ENCODE results near the gene NUPR1. TPM values are rescaled to one million over a fixed set of nuclear protein-coding genes. Genes with fewer than 3 reads are reported as not detected.
"Not testable (repeated sequence)": the region's sequence is repeated elsewhere in the genome, so short reads cannot be mapped to it uniquely, and the experiment has no call there.

The NUPR1 gene
- polyA plus RNA-seq, 1 donor from 2014 or later, result not detected

- no peak overlapping the region for H3K4me2 ChIP-seq (ENCODE audit: low read length)
- H3K9me3 ChIP-seq (ENCODE audit: low read length), result no peaks in the 10 kb centered on the region
- no peaks in the 10 kb centered on the region for H4K20me1 ChIP-seq (ENCODE audit: insufficient read depth)
- TF ChIP-seq REST (IDR thresholded peaks at IDR 0.05; ENCODE audit: borderline replicate concordance) (no peak), EZH2 (IDR thresholded peaks at IDR 0.05; ENCODE audit: borderline replicate concordance, insufficient read depth, low read length, poor library complexity, severe bottlenecking) (no peak), TAF1 (IDR thresholded peaks at IDR 0.05; ENCODE audit: low read depth) (no peak), POLR2AphosphoS5 (IDR thresholded peaks at IDR 0.05) (no peak), MXI1 (conservative IDR thresholded peaks at IDR 0.05; ENCODE audit: poor library complexity, severe bottlenecking) (no peak), CTCF (IDR thresholded peaks at IDR 0.05; ENCODE audit: poor library complexity, severe bottlenecking) (no peak), RAD21 (conservative IDR thresholded peaks at IDR 0.05) (no peak), SMC3 (conservative IDR thresholded peaks at IDR 0.05; ENCODE audit: poor library complexity) (no peak), EP300 (conservative IDR thresholded peaks at IDR 0.05; ENCODE audit: poor library complexity, severe bottlenecking) (no peak)
- H3K9me2 ChIP-seq (ENCODE audit: insufficient read depth, low read length), result no peaks in the 10 kb centered on the region
- no peak overlapping the region for H3K9ac ChIP-seq (ENCODE audit: low read length)
- H3K79me2 ChIP-seq (replicated peaks; ENCODE audit: insufficient read depth, low read length), result no peaks in the 10 kb centered on the region
- no peak overlapping the region for H3K27ac ChIP-seq (ENCODE audit: low read length)
- H3K27me3 ChIP-seq (ENCODE audit: insufficient read depth, low read depth, low read length), result no peaks in the 10 kb centered on the region
- H3F3A ChIP-seq (ENCODE audit: insufficient read depth, low read length, poor library complexity, severe bottlenecking), result no peaks in the 10 kb centered on the region
- H3K36me3 ChIP-seq (ENCODE audit: insufficient read depth, low read length), result no peaks in the 10 kb centered on the region
- no peak overlapping the region for H2AFZ ChIP-seq (ENCODE audit: low read depth, low read length)
- no peak overlapping the region for H3K4me3 ChIP-seq (ENCODE audit: low read length)
Observed at GRCh38 chr16:28527985-28528384, 10.8 kb downstream of the NUPR1 start.

GRCh38 chr16:28527100-28527785 lies 11.5 kb downstream of the NUPR1 start:
- H4K20me1 ChIP-seq (ENCODE audit: insufficient read depth); H3K9me2 ChIP-seq (ENCODE audit: insufficient read depth, low read length); H3K9ac ChIP-seq (ENCODE audit: low read length); H3K4me2 ChIP-seq (ENCODE audit: low read length); H3K27ac ChIP-seq (ENCODE audit: low read length); H3K27me3 ChIP-seq (ENCODE audit: insufficient read depth, low read depth, low read length); H3K79me2 ChIP-seq (replicated peaks; ENCODE audit: insufficient read depth, low read length); H3K9me3 ChIP-seq (ENCODE audit: low read length); H3F3A ChIP-seq (ENCODE audit: insufficient read depth, low read length, poor library complexity, severe bottlenecking); H2AFZ ChIP-seq (ENCODE audit: low read depth, low read length); H3K4me3 ChIP-seq (ENCODE audit: low read length); H3K36me3 ChIP-seq (ENCODE audit: insufficient read depth, low read length): not testable (repeated sequence)
